Middle frontal gyrus (tissue), 1 donor: ENCODE data around the gene USP32.
"Not testable (repeated sequence)": the region's sequence is repeated elsewhere in the genome, so short reads cannot be mapped to it uniquely, and the experiment has no call there.

ENCODE experiments used
- DNase-seq: peaks from one replicate; pipeline ENCODE4 v3.0.0-alpha.2; 2015; ENCODE audit warnings: low spot score; ENCODE audit errors: extremely low spot score

USP32 gene

DNA sequence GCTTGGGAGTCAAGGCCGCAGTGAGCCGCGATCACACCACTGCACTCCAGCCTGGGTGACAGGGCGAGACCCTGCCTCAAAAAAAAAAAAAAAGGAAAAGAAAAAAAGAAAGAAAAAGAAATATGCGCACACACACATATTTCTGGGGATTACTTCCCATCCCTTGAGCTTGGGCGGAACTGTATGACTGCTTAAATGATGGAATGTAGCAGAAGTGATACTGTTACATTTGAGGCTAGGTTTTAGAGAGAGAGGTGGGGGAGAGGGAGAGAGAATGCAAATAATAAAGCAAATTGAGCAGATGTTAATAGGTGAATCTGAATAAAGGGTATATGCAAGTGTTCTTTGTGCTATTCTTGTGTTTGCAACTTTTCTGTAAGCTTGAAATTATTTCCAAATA, 12.0 kb upstream of the USP32 start:
- DNase-seq: no peak

GRCh38 chr17:60403523-60403810, 11.5 kb upstream of the USP32 start:
- DNase-seq: no peak

DNA sequence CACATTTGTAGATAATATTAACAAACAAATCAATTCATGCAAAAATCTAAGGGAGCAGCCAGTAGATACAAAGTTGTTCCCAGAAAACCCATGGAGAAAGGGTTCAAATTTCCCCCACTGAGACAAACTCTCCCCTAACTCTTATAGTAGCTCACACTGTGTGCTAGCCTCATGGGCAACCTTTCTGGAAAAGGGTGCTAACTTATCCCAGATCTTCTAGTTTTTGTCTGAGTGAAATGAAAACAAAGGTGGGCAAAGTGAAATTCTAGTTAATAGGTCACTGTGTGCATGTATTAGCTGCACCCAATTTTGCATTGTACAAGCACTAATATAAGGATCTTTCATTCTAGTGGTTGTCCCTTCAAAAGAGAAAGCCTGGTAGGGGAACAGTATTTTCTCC, 9.9 kb upstream of the USP32 start:
- DNase-seq: no peak

- DNase-seq: no peak
Measured at GRCh38 chr17:60398227-60398959, 6.5 kb upstream of the USP32 start.

- DNase-seq: no peak
Measured at GRCh38 chr17:60396412-60396811, 4.5 kb upstream of the USP32 start.

DNA sequence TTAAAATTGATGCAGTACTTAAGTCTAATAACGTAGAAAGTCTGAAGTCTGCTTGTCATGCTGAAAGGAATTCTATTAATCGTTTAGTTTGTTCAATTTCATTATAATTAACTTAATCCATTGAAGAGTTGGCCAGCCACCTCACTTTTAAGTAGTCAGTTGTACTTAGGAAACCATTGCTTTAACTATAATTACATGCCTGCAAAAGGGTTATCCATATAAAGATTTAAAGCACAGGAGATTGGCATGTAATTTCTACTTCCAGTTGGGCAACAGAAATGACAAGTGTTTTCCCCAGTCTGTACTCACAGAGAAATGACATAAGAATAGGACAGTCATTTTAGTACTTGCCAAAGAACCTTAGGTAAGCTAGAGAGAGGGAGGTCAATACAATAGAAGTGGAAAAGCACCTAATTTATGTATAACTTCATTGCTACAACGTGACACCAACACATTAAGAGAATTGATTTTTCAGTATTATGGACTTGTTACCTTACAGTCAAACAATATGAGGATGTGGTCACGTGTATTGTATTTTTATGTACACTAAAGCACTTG, 3.7 kb upstream of the USP32 start:
- no peak for DNase-seq

GRCh38 chr17:60393840-60394723, 2.1 kb upstream of the USP32 start:
- DNase-seq: no peak

- DNase-seq: peak; percentile 12
Measured at GRCh38 chr17:60392845-60393702, 1.1 kb upstream of the USP32 start.

GRCh38 chr17:60391471-60392041, 377 bp downstream of the USP32 start:
- DNase-seq: no peak

DNA sequence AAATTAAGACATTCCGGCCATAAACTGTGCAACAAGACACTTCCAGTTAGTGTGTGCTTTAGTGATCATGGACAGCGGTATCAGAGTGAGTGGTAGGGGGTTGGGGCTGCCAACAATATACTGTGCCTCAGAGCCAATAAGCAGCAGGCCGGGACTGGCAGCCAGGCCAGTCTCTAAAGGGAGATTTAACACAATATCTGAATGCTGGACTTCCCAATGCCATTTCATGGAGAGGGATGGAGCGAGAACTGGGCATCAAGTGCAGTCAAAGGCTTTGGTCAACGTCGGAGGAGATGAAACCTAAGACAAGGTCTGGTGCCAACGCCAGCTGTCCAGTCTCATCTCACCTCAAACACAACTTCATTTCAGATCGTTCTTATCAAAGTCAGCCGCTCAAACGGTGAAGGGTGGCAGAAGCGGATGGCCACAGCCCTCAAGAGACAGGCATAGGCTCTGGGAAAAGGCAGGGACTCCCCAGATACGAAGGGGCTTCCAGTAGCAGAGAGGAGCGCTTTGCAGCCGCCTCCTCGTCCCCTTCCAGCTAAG, 935 bp downstream of the USP32 start:
- DNase-seq: no peak

DNA sequence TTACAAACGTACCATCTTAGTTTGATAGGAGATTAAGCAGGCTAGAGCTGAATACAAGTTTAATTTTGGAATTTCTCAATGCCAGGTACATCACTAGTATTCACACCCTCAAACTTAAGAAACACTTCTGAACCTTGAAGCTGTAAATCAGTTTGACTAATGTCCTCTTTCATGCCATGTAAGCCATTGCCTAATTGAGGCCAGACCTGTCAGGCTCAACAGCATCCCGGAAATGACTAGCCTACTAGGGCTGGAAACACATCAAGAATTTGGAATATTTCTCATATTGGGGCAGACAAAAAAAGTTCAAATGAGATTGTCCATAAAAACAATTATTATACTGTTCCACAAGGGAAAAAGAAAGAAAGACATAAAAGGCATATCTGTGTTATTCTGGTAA, 1.7 kb downstream of the USP32 start:
- no peak for DNase-seq

DNA sequence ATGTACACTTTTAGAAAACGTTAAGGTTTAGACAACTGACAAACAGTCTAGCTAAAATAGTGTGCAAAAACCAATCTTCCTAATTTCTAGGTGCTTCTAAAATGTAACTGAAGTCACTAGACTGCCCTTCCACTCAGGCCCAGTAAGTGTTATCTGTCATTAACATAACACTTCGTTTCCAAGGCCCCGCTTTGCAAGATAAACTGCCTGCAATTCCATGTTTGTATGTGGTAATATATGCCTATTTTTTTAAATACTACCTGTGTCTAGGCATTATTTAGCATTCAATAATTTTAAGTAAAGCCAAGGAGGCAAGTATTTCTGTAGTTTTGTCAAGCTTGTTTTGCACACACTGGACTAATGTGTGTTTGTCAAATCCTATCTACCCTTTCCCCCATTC, 3.2 kb downstream of the USP32 start:
- no peak for DNase-seq

- no peak for DNase-seq
Measured at GRCh38 chr17:60387666-60388065, 4.3 kb downstream of the USP32 start.

DNA sequence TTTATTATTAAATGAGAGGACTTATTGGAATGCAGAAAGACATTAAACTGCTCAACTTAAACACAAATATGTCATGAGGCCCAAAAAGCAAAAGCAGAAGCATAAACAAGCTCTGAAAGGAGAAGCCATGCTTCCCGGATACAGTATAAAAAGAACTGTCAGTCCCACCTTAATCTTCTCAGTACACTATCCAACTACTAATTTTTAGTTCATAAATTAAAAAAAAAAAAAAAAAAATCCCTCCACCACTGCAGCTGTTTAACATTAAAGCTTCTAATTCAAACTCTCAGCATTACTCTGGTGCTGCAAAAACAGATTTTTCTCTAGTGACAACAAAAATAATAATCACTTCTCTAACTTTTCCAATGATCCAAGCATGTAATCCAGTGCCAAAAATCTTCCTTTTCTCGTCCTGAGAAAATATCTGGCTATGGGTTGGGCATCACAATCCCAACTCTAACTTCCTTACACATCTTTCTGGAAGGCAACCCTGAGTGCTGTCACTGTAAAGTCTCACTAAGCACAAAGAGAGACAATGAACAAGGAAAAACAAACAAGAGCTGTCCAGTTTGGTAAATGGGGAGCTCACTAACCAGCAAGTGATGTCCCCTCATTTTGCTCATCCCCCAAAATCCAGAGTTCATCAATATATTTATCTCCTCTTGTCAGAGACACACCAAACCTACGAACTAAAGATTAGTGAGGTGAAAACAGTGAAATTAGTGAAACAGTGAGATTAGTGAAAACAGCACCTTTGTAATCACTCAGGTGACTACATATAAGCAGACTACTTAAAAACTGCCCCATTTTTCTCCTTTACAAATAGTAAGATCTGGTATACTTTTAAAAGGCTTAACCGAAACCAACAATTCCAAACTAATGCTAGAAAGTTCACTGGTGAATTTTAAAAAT, 5.5 kb downstream of the USP32 start:
- DNase-seq: no peak

- not testable (repeated sequence) for DNase-seq
Measured at GRCh38 chr17:60384921-60385320, 7.0 kb downstream of the USP32 start.

DNA sequence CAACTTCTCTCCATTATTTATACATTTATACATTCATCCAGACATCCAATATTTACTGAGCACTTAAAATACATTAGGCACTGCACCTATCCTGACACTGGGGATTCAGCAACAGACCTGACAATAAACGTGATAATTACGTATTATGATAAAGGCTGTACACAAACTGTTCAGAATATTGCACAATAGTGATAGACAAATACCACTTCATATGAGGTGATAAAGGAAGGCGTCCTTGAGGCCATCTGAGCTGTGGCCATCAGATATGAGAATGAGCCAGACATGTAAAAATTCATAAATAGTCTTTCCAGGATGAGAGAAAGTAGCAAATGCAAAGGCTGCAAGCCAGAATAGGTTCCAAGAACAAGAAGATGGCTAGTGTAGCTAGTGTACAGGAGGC, 8.6 kb downstream of the USP32 start:
- DNase-seq: no peak

- DNase-seq: no peak
Measured at GRCh38 chr17:60381958-60382357, 10.0 kb downstream of the USP32 start.

GRCh38 chr17:60379461-60379860, 12.5 kb downstream of the USP32 start:
- DNase-seq: not testable (repeated sequence)

DNA sequence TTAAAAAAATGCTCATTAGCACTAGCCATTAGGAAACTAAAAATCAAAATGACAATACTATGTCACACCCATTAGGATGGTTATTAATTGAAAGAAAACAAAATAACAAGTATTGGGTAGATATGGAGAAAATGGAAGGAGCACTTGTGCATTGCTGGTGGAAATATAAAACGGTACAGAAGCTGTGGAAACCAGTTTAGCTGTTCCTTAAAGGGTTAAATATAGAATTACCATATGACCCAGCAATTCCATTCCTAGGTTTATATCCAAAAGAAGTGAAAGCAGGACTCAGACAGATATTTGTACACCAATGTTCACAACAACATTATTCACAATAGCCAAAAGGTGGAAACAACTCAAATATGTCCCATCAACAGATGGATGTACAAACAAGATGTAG, 13.7 kb downstream of the USP32 start:
- not testable (repeated sequence) for DNase-seq
